Panc1 (cell line): ENCODE data around the gene HEBP2.

Source experiments
- POLR2AphosphoS5 ChIP-seq: IDR thresholded peaks from 2 replicates; pipeline ENCODE4 v1.6.1; 2012; ENCODE audit warnings: mild to moderate bottlenecking, low read depth, low read length, moderate library complexity
- TF ChIP-seq, protein P1 (sequence below): fragments of 450-650 bp; IDR thresholded peaks from 2 replicates; pipeline ENCODE4 v1.5.1; 2017; ENCODE audit warnings: mild to moderate bottlenecking
- TF ChIP-seq, protein P2 (sequence below), 2 experiments: IDR thresholded peaks; 2 replicates each; pipeline ENCODE4 v1.6.1; 2011 to 2012; ENCODE audit warnings: low read depth in 2 of 2, control low read depth in 1 of 2, low read length in 1 of 2, mild to moderate bottlenecking in 1 of 2, moderate library complexity in 1 of 2; ENCODE audit not compliant: insufficient read depth in 1 of 2

- TF ChIP-seq, protein P1, sequence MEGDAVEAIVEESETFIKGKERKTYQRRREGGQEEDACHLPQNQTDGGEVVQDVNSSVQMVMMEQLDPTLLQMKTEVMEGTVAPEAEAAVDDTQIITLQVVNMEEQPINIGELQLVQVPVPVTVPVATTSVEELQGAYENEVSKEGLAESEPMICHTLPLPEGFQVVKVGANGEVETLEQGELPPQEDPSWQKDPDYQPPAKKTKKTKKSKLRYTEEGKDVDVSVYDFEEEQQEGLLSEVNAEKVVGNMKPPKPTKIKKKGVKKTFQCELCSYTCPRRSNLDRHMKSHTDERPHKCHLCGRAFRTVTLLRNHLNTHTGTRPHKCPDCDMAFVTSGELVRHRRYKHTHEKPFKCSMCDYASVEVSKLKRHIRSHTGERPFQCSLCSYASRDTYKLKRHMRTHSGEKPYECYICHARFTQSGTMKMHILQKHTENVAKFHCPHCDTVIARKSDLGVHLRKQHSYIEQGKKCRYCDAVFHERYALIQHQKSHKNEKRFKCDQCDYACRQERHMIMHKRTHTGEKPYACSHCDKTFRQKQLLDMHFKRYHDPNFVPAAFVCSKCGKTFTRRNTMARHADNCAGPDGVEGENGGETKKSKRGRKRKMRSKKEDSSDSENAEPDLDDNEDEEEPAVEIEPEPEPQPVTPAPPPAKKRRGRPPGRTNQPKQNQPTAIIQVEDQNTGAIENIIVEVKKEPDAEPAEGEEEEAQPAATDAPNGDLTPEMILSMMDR: no peak
- no peak for TF ChIP-seq POLR2AphosphoS5
- TF ChIP-seq, protein P2, sequence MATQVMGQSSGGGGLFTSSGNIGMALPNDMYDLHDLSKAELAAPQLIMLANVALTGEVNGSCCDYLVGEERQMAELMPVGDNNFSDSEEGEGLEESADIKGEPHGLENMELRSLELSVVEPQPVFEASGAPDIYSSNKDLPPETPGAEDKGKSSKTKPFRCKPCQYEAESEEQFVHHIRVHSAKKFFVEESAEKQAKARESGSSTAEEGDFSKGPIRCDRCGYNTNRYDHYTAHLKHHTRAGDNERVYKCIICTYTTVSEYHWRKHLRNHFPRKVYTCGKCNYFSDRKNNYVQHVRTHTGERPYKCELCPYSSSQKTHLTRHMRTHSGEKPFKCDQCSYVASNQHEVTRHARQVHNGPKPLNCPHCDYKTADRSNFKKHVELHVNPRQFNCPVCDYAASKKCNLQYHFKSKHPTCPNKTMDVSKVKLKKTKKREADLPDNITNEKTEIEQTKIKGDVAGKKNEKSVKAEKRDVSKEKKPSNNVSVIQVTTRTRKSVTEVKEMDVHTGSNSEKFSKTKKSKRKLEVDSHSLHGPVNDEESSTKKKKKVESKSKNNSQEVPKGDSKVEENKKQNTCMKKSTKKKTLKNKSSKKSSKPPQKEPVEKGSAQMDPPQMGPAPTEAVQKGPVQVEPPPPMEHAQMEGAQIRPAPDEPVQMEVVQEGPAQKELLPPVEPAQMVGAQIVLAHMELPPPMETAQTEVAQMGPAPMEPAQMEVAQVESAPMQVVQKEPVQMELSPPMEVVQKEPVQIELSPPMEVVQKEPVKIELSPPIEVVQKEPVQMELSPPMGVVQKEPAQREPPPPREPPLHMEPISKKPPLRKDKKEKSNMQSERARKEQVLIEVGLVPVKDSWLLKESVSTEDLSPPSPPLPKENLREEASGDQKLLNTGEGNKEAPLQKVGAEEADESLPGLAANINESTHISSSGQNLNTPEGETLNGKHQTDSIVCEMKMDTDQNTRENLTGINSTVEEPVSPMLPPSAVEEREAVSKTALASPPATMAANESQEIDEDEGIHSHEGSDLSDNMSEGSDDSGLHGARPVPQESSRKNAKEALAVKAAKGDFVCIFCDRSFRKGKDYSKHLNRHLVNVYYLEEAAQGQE (IDR thresholded peaks at IDR 0.05; ENCODE audit: insufficient read depth in 1 of 2, low read depth in 2 of 2, low read length in 1 of 2): no peak
These were observed 26.5 kb downstream of the HEBP2 start for GRCh38 chr6:138430361-138431145.
